IMR-90 (cell line): ENCODE measurements around the gene CTNNA2. TPM values are rescaled to one million over a fixed set of nuclear protein-coding genes. Genes with fewer than 3 reads are reported as not detected.

Experiments
- ATAC-seq: fragments of 200-7000 bp; cut with Tn5 transposase; 2 replicates; pipeline ENCODE4 v1.9.1; 2020; ENCODE audit warnings: low read depth, mild to moderate bottlenecking, moderate library complexity
- BruUV-seq: library from RNA; stranded (reverse); fragments of 400-500 nt; replicated peaks from 2 replicates; lab custom pipeline; 2021; lab: Mats Ljungman, UMichigan
- CTCF ChIA-PET: fragments of 300-600 bp; formaldehyde crosslinking; extraction: SDS; loops from one replicate; lab custom pipeline; 2021; ENCODE audit warnings: antibody characterized with exemption; lab: Yijun Ruan, JAX
- POLR2A ChIA-PET: fragments of 300-600 bp; sonication (Branson Sonifier 250); formaldehyde crosslinking; loops from one replicate; lab custom pipeline; 2022; ENCODE audit warnings: antibody characterized with exemption; ENCODE audit not compliant: unreplicated experiment; lab: Charles Lee
- DNase-seq: peaks from one replicate; pipeline ENCODE4 v3.0.0; 2013
- H2AFZ ChIP-seq: replicated peaks from 2 replicates; pipeline ENCODE3; 2013; ENCODE audit warnings: low read length, mild to moderate bottlenecking; ENCODE audit not compliant: poor library complexity
- H2AK5ac ChIP-seq: 2 replicates; pipeline ENCODE4 v1.6.1; 2013; ENCODE audit warnings: low read depth, low read length, inconsistent platforms
- H2AK9ac ChIP-seq: replicated peaks from 2 replicates; pipeline ENCODE3; 2013; ENCODE audit warnings: mild to moderate bottlenecking, low read depth, low read length, moderate library complexity; ENCODE audit not compliant: poor library complexity
- H2BK120ac ChIP-seq: 2 replicates; pipeline ENCODE4 v1.6.1; 2013; ENCODE audit warnings: low read depth, low read length, inconsistent platforms
- H2BK15ac ChIP-seq: 3 replicates; pipeline ENCODE4 v1.6.1; 2013; ENCODE audit warnings: low read depth, low read length, inconsistent platforms
- H2BK20ac ChIP-seq: 2 replicates; pipeline ENCODE4 v1.6.1; 2013; ENCODE audit warnings: low read depth, mild to moderate bottlenecking, inconsistent platforms, low read length, moderate library complexity
- H2BK5ac ChIP-seq: 2 replicates; pipeline ENCODE4 v1.6.1; 2013; ENCODE audit warnings: mild to moderate bottlenecking, low read depth, low read length, inconsistent platforms; ENCODE audit not compliant: poor library complexity, severe bottlenecking
- H3K14ac ChIP-seq: replicated peaks from 2 replicates; pipeline ENCODE4 v1.6.1; 2013; ENCODE audit warnings: low read depth, low read length, inconsistent platforms
- H3K18ac ChIP-seq: 2 replicates; pipeline ENCODE4 v1.6.1; 2013; ENCODE audit warnings: low read depth, low read length, control low read depth
- H3K23ac ChIP-seq: 2 replicates; pipeline ENCODE4 v1.6.1; 2013; ENCODE audit warnings: low read depth, low read length, inconsistent platforms
- H3K27ac ChIP-seq: 2 replicates; pipeline ENCODE4 v1.5.1; 2013; ENCODE audit warnings: mild to moderate bottlenecking, control low read depth, low read length; ENCODE audit not compliant: insufficient read depth
- H3K27me3 ChIP-seq: 2 replicates; pipeline ENCODE4 v1.6.1; 2013; ENCODE audit warnings: low read length; ENCODE audit not compliant: control insufficient read depth, insufficient read depth
- H3K36me3 ChIP-seq: 2 replicates; pipeline ENCODE4 v1.6.1; 2013; ENCODE audit warnings: low read length, mixed read lengths; ENCODE audit not compliant: control insufficient read depth, insufficient read depth
- H3K4ac ChIP-seq: 2 replicates; pipeline ENCODE4 v1.6.1; 2013; ENCODE audit warnings: low read depth, low read length, inconsistent platforms
- H3K4me1 ChIP-seq: 2 replicates; pipeline ENCODE4 v1.6.1; 2013; ENCODE audit warnings: low read length, mixed read lengths; ENCODE audit not compliant: control insufficient read depth, insufficient read depth
- H3K4me2 ChIP-seq: 2 replicates; pipeline ENCODE4 v1.6.1; 2013; ENCODE audit warnings: low read depth, mild to moderate bottlenecking, control low read depth, low read length, moderate library complexity
- H3K4me3 ChIP-seq: 2 replicates; pipeline ENCODE4 v1.5.1; 2013; ENCODE audit warnings: low read depth, mild to moderate bottlenecking, control low read depth, low read length, moderate library complexity; ENCODE audit not compliant: insufficient read depth
- H3K56ac ChIP-seq: 2 replicates; pipeline ENCODE4 v1.6.1; 2013; ENCODE audit warnings: low read length, inconsistent platforms; ENCODE audit not compliant: insufficient read depth; ENCODE audit errors: extremely low read depth
- H3K79me1 ChIP-seq, 2 experiments: 2 replicates each; pipeline ENCODE4 v1.6.1; 2013; ENCODE audit warnings: low read length in 2 of 2, inconsistent platforms in 1 of 2, low read depth in 1 of 2
- H3K9ac ChIP-seq: 2 replicates; pipeline ENCODE4 v1.6.1; 2013; ENCODE audit warnings: low read depth, low read length, control low read depth
- H3K9me1 ChIP-seq: 2 replicates; pipeline ENCODE4 v1.6.1; 2013; ENCODE audit warnings: low read length, inconsistent platforms; ENCODE audit not compliant: insufficient read depth
- H3K9me3 ChIP-seq: 2 replicates; pipeline ENCODE4 v1.6.1; 2013; ENCODE audit warnings: low read length; ENCODE audit not compliant: control insufficient read depth, insufficient read depth
- H4K20me1 ChIP-seq: 2 replicates; pipeline ENCODE4 v1.6.1; 2013; ENCODE audit warnings: low read length, inconsistent platforms; ENCODE audit not compliant: insufficient read depth
- H4K5ac ChIP-seq: 2 replicates; pipeline ENCODE4 v1.6.1; 2013; ENCODE audit warnings: mild to moderate bottlenecking, low read depth, low read length, control low read depth
- H4K8ac ChIP-seq, 2 experiments: 2 replicates each; pipeline ENCODE4 v1.6.1; 2013; ENCODE audit warnings: low read depth in 2 of 2, low read length in 2 of 2, control low read depth in 1 of 2, inconsistent platforms in 1 of 2
- H4K91ac ChIP-seq: 2 replicates; pipeline ENCODE4 v1.6.1; 2013; ENCODE audit warnings: low read depth, low read length, inconsistent platforms; ENCODE audit not compliant: insufficient read depth
- BHLHE40 ChIP-seq: fragments of 150-350 bp; IDR thresholded peaks from 2 replicates; pipeline ENCODE4 v1.6.1; 2016; ENCODE audit warnings: mild to moderate bottlenecking, low read depth, low read length
- CEBPB ChIP-seq: IDR thresholded peaks from 2 replicates; pipeline ENCODE4 v1.6.1; 2012; ENCODE audit warnings: low read depth, low read length, improper control_type of control experiment
- CHD1 ChIP-seq: IDR thresholded peaks from 2 replicates; pipeline ENCODE4 v1.6.1; 2012; ENCODE audit warnings: low read depth, low read length, improper control_type of control experiment
- ELK1 ChIP-seq: fragments of 150-350 bp; IDR thresholded peaks from 2 replicates; pipeline ENCODE4 v1.6.1; 2016; ENCODE audit warnings: low read depth, mild to moderate bottlenecking, low read length, moderate library complexity, borderline replicate concordance
- FOS ChIP-seq: fragments of 150-350 bp; IDR thresholded peaks from 2 replicates; pipeline ENCODE4 v1.6.1; 2016; ENCODE audit warnings: low read depth, low read length
- MAFK ChIP-seq: IDR thresholded peaks from 2 replicates; pipeline ENCODE4 v1.6.1; 2012; ENCODE audit warnings: low read depth, low read length, improper control_type of control experiment
- MAZ ChIP-seq: IDR thresholded peaks from 2 replicates; pipeline ENCODE4 v1.6.1; 2012; ENCODE audit warnings: low read depth, mild to moderate bottlenecking, low read length, improper control_type of control experiment, moderate library complexity, borderline replicate concordance
- MXI1 ChIP-seq: IDR thresholded peaks from 2 replicates; pipeline ENCODE4 v1.6.1; 2012; ENCODE audit warnings: low read depth, mild to moderate bottlenecking, low read length, moderate library complexity, borderline replicate concordance
- NFE2L2 ChIP-seq: fragments of 150-350 bp; IDR thresholded peaks from 2 replicates; pipeline ENCODE4 v1.6.1; 2016; ENCODE audit warnings: low read depth, mild to moderate bottlenecking, low read length
- POLR2A ChIP-seq: IDR thresholded peaks from 2 replicates; pipeline ENCODE4 v1.6.1; 2012; ENCODE audit warnings: mild to moderate bottlenecking, low read depth, low read length
- RAD21 ChIP-seq: IDR thresholded peaks from 2 replicates; pipeline ENCODE4 v1.6.1; 2012; ENCODE audit warnings: low read length, improper control_type of control experiment
- RCOR1 ChIP-seq: IDR thresholded peaks from 2 replicates; pipeline ENCODE4 v1.6.1; 2012; ENCODE audit warnings: mild to moderate bottlenecking, low read length, improper control_type of control experiment; ENCODE audit not compliant: insufficient replicate concordance
- RFX5 ChIP-seq: IDR thresholded peaks from 2 replicates; pipeline ENCODE4 v1.8.0; 2012; ENCODE audit warnings: low read depth, mild to moderate bottlenecking, low read length, moderate library complexity
- SMC3 ChIP-seq: fragments of 150-350 bp; IDR thresholded peaks from 2 replicates; pipeline ENCODE4 v1.6.1; 2016; ENCODE audit warnings: low read depth, mild to moderate bottlenecking, antibody characterized with exemption, low read length, moderate library complexity
- WGBS, 2 experiments: methylation state at CpG; one replicate each; pipeline versions ENCODE4 v1.1.5 to v1.1.7; 2013; ENCODE audit warnings: missing lambda C conversion rate in 2 of 2; ENCODE audit not compliant: insufficient read length in 1 of 2; ENCODE audit errors: extremely low coverage in 2 of 2; 5-methylcytosine and 5-hydroxymethylcytosine counted together
- dilution Hi-C: fragments of 300-500 bp; cut with HindIII; formaldehyde crosslinking; loops from one replicate; pipeline ENCODE4 v1.14.3; 2018; ENCODE audit warnings: low sequenced_read_pairs; ENCODE audit not compliant: unreplicated experiment
- in situ Hi-C: fragments of 300-500 bp; cut with MboI; formaldehyde crosslinking; loops from 3 replicates; pipeline ENCODE4 v1.14.3; 2019; ENCODE audit warnings: low sequenced_read_pairs, inconsistent platforms, mixed read lengths
- intact Hi-C: fragments of 100-400 bp; cut with micrococcal nuclease; formaldehyde crosslinking; loops from 2 replicates; pipeline ENCODE4 v1.10.0; 2022
- polyA plus RNA-seq, 3 experiments: library from polyadenylated mRNA; depleted of rRNA; stranded (reverse); fragments of >200 nt; gene quantifications; 2 replicates each; pipeline ENCODE4 v1.2.3, GENCODE V29; 2012; ENCODE audit warnings: low replicate concordance in 1 of 3
- total RNA-seq: library from RNA; depleted of rRNA; stranded (reverse); fragments of >200 nt; gene quantifications from 2 replicates; pipeline ENCODE4 v1.2.3, GENCODE V29; 2012
- TF ChIP-seq, protein P1 (sequence below): conservative IDR thresholded peaks from 2 replicates; pipeline ENCODE4 v1.5.1; 2012; ENCODE audit warnings: mild to moderate bottlenecking, low read depth, low read length, improper control_type of control experiment
- TF ChIP-seq, protein P2 (sequence below): fragments of 150-350 bp; IDR thresholded peaks from 2 replicates; pipeline ENCODE4 v1.6.1; 2017; ENCODE audit warnings: mild to moderate bottlenecking, antibody characterized with exemption, low read length, low read depth

The CTNNA2 gene
- total and polyA plus RNA-seq, 2 of the 4 experiments (the other 2 are of a cell fraction), result not detected

DNA sequence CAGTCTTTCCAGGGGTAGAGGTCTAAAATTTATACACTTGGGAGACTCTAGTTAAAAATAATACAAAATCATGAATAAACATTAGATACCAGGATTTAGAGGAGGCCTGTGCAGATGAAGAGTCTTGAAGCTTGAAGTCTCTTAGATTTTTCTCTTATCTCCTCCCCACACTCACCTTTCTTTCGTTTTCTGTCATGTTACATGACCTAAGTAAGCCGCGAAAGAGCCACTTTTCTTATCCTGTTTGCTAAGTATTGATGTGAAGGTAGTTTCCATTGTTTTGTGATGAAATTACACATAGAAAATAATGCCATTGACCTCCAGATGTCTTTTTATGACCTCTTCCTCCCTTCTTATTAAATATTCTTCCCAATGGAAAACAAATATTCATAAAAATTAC is 423.9 kb downstream of the CTNNA2 start:
- no peaks in the 10 kb centered on the region for H3K9me1 ChIP-seq
- H2BK120ac ChIP-seq, result no peak overlapping the region
- H2AFZ ChIP-seq, result no peak overlapping the region
- H3K9ac ChIP-seq, result no peak overlapping the region
- H3K4me2 ChIP-seq, result no peak overlapping the region
- dilution Hi-C loops, result no loop called here
- CTCF ChIA-PET, result interaction anchor here (0.6 to 1.0 kb wide), 3 partner anchors 252 to 562 kb away, joined by 3 to 4 read pairs (median 3); no protein-coding TSS in a partner anchor
- no peaks in the 10 kb centered on the region for H3K9me3 ChIP-seq
- no peak overlapping the region for H2AK5ac ChIP-seq
- H3K4me1 ChIP-seq, result no peaks in the 10 kb centered on the region
- H3K27ac ChIP-seq, result no peak overlapping the region
- H3K18ac ChIP-seq, result no peak overlapping the region
- no peaks in the 10 kb centered on the region for H3K79me1 ChIP-seq
- H2BK20ac ChIP-seq, result no peak overlapping the region
- no peak overlapping the region for H2AK9ac ChIP-seq
- in situ Hi-C loops, result loop anchor here (10.0 kb wide), 2 partner anchors 298 to 558 kb away; no protein-coding TSS in a partner anchor
- H3K4ac ChIP-seq, result no peak overlapping the region
- H3K4me3 ChIP-seq, result no peak overlapping the region
- no peak overlapping the region for H2BK5ac ChIP-seq
- H4K5ac ChIP-seq, result no peak overlapping the region
- POLR2A ChIA-PET, result no interaction called here
- no peak overlapping the region for H2BK15ac ChIP-seq
- H3K56ac ChIP-seq, result no peak overlapping the region
- no peak overlapping the region for H3K23ac ChIP-seq
- H3K14ac ChIP-seq, result no peak overlapping the region
- H3K36me3 ChIP-seq, result no peaks in the 10 kb centered on the region
- peaks cover 3% of the 10 kb centered on the region for H3K27me3 ChIP-seq
- no peak overlapping the region for H4K91ac ChIP-seq
- no peaks in the 10 kb centered on the region for H4K20me1 ChIP-seq
- TF ChIP-seq, protein P1, sequence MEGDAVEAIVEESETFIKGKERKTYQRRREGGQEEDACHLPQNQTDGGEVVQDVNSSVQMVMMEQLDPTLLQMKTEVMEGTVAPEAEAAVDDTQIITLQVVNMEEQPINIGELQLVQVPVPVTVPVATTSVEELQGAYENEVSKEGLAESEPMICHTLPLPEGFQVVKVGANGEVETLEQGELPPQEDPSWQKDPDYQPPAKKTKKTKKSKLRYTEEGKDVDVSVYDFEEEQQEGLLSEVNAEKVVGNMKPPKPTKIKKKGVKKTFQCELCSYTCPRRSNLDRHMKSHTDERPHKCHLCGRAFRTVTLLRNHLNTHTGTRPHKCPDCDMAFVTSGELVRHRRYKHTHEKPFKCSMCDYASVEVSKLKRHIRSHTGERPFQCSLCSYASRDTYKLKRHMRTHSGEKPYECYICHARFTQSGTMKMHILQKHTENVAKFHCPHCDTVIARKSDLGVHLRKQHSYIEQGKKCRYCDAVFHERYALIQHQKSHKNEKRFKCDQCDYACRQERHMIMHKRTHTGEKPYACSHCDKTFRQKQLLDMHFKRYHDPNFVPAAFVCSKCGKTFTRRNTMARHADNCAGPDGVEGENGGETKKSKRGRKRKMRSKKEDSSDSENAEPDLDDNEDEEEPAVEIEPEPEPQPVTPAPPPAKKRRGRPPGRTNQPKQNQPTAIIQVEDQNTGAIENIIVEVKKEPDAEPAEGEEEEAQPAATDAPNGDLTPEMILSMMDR, result no peak
- TF ChIP-seq CHD1 (no peak), BHLHE40 (no peak), RCOR1 (no peak), CEBPB (no peak), POLR2A (no peak), RAD21 (no peak), MXI1 (no peak), MAZ (no peak), NFE2L2 (no peak), MAFK (no peak), SMC3 (no peak), RFX5 (no peak), ELK1 (no peak), FOS (no peak)
- TF ChIP-seq, protein P2, sequence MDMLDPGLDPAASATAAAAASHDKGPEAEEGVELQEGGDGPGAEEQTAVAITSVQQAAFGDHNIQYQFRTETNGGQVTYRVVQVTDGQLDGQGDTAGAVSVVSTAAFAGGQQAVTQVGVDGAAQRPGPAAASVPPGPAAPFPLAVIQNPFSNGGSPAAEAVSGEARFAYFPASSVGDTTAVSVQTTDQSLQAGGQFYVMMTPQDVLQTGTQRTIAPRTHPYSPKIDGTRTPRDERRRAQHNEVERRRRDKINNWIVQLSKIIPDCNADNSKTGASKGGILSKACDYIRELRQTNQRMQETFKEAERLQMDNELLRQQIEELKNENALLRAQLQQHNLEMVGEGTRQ, result no peak
- BruUV-seq, result no TSS peak
- ATAC-seq (no peak), DNase-seq (no peak)
- WGBS, 2 experiments, result no CpG with 5 or more reads among the region's 3 CpGs
- H4K8ac ChIP-seq, result no peak overlapping the region
- intact Hi-C loops, result loop anchor here (1.0 to 10.0 kb wide), 5 partner anchors 116 to 563 kb away; no protein-coding TSS in a partner anchor
